ENCODE results near the gene PABPN1L. TPM values are rescaled to one million over a fixed set of nuclear protein-coding genes. Genes with fewer than 3 reads are reported as not detected.
A peak's percentile ranks its signal among the peaks of the same experiment; 100 is the strongest.

Gene PABPN1L
- total and polyA plus RNA-seq, 2 of the 4 experiments (the other 2 are of a cell fraction): not detected

GRCh38 chr16:88843256-88843655 is 23.2 kb downstream of the PABPN1L start:
- no TSS peak for BruUV-seq (replicated peaks)
- Histone ChIP-seq H3K9me1 (ENCODE audit: insufficient read depth, low read length) (no peaks in the 10 kb centered on the region), H3K4ac (ENCODE audit: low read depth, low read length) (no peak overlapping the region), H2BK20ac (ENCODE audit: low read depth, low read length) (no peak overlapping the region), H2AK5ac (ENCODE audit: low read depth, low read length) (no peak overlapping the region), H3K27me3 (ENCODE audit: control insufficient read depth, insufficient read depth, low read length) (no peaks in the 10 kb centered on the region), H3K4me2 (ENCODE audit: low read depth, low read length) (no peak overlapping the region), H4K91ac (ENCODE audit: insufficient read depth, low read depth, low read length) (no peak overlapping the region), H2AFZ (replicated peaks; ENCODE audit: low read length, poor library complexity) (peak overlapping the region; percentile 33), H2AK9ac (replicated peaks; ENCODE audit: low read depth, low read length, poor library complexity) (no peak overlapping the region), H4K20me1 (ENCODE audit: insufficient read depth, low read length) (0 out of 2 replicates have a peak, but pooled peaks cover 3% of the 10 kb centered on the region), H3K56ac (ENCODE audit: extremely low read depth, insufficient read depth, low read length) (no peak overlapping the region), H3K79me1 (ENCODE audit: low read depth in 1 of 2, low read length in 2 of 2) (peaks cover 4 to 16% of the 10 kb centered on the region in 2 experiments; a peak in 2 of 4 replicates), H3K23ac (ENCODE audit: low read depth, low read length) (no peak overlapping the region), H2BK15ac (ENCODE audit: low read depth, low read length) (no peak overlapping the region), H3K9me3 (ENCODE audit: control insufficient read depth, insufficient read depth, low read length) (no peaks in the 10 kb centered on the region), H3K14ac (replicated peaks; ENCODE audit: low read depth, low read length) (no peak overlapping the region), H2BK120ac (ENCODE audit: low read depth, low read length) (no peak overlapping the region), H3K4me1 (ENCODE audit: control insufficient read depth, insufficient read depth, low read length) (peaks cover 3% of the 10 kb centered on the region; the same call in 1 of the 2 replicates), H3K27ac (ENCODE audit: insufficient read depth, low read length) (no peak overlapping the region), H4K5ac (ENCODE audit: low read depth, low read length) (no peak overlapping the region), H4K8ac (ENCODE audit: low read depth in 2 of 2, low read length in 2 of 2) (no peak overlapping the region), H3K36me3 (ENCODE audit: control insufficient read depth, insufficient read depth, low read length) (peaks cover 31% of the 10 kb centered on the region), H3K4me3 (ENCODE audit: insufficient read depth, low read depth, low read length) (no peak overlapping the region), H3K18ac (ENCODE audit: low read depth, low read length) (no peak overlapping the region), H2BK5ac (ENCODE audit: low read depth, low read length, poor library complexity, severe bottlenecking) (no peak overlapping the region), H3K9ac (ENCODE audit: low read depth, low read length) (no peak overlapping the region)
- intact Hi-C loops (cut with micrococcal nuclease): no loop called here
- ATAC-seq (ENCODE audit: low read depth): no peak
- DNase-seq: no peak
- dilution Hi-C loops (cut with HindIII; ENCODE audit: low sequenced_read_pairs, unreplicated experiment): no loop called here
- ChIA-PET POLR2A (ENCODE audit: unreplicated experiment) (no interaction called here), CTCF (no interaction called here)
- TF ChIP-seq CTCF (conservative IDR thresholded peaks at IDR 0.05; ENCODE audit: low read depth, low read length) (no peak), MAZ (IDR thresholded peaks at IDR 0.05; ENCODE audit: borderline replicate concordance, low read depth, low read length) (no peak), MXI1 (IDR thresholded peaks at IDR 0.05; ENCODE audit: borderline replicate concordance, low read depth, low read length) (no peak), RFX5 (IDR thresholded peaks at IDR 0.05; ENCODE audit: low read depth, low read length) (no peak), RAD21 (IDR thresholded peaks at IDR 0.05; ENCODE audit: low read length) (no peak), BHLHE40 (IDR thresholded peaks at IDR 0.05; ENCODE audit: low read depth, low read length) (no peak), CHD1 (IDR thresholded peaks at IDR 0.05; ENCODE audit: low read depth, low read length) (no peak), USF2 (IDR thresholded peaks at IDR 0.05; ENCODE audit: low read depth, low read length) (no peak), FOS (IDR thresholded peaks at IDR 0.05; ENCODE audit: low read depth, low read length) (no peak), SMC3 (IDR thresholded peaks at IDR 0.05; ENCODE audit: low read depth, low read length) (no peak), CEBPB (IDR thresholded peaks at IDR 0.05; ENCODE audit: low read depth, low read length) (no peak), NFE2L2 (IDR thresholded peaks at IDR 0.05; ENCODE audit: low read depth, low read length) (no peak), POLR2A (IDR thresholded peaks at IDR 0.05; ENCODE audit: low read depth, low read length) (no peak), ELK1 (IDR thresholded peaks at IDR 0.05; ENCODE audit: borderline replicate concordance, low read depth, low read length) (no peak), RCOR1 (IDR thresholded peaks at IDR 0.05; ENCODE audit: insufficient replicate concordance, low read length) (no peak), MAFK (IDR thresholded peaks at IDR 0.05; ENCODE audit: low read depth, low read length) (no peak)
- in situ Hi-C loops (cut with MboI; ENCODE audit: low sequenced_read_pairs): no loop called here
- WGBS, 2 experiments (ENCODE audit: extremely low coverage in 2 of 2, insufficient read length in 1 of 2): 91% methylated on average over 13 of the region's 20 CpGs; no CpG with 5 or more reads in 1 of the 2 experiments

All from IMR-90 (cell line).